Vagina (tissue), 2 donors: ENCODE data around the gene CYFIP1. TPM values are rescaled to one million over a fixed set of nuclear protein-coding genes. Genes with fewer than 3 reads are reported as not detected.

Experiments used
- DNase-seq, 2 donors: peaks; one replicate each; pipeline ENCODE4 v3.0.0-alpha.2; 2017; ENCODE audit errors: extremely low spot score in 2 of 2
- H3K27ac ChIP-seq: fragments of 200-600 bp; sonication (generic); one replicate; pipeline ENCODE4 v1.5.1; 2019
- H3K27me3 ChIP-seq: fragments of 200-600 bp; sonication (generic); one replicate; pipeline ENCODE4 v1.5.1; 2019
- H3K36me3 ChIP-seq, 2 donors: fragments of 200-600 bp; sonication (generic); one replicate each; pipeline ENCODE4 v1.5.1; 2017 to 2019
- H3K4me1 ChIP-seq: fragments of 200-600 bp; sonication (generic); one replicate; pipeline ENCODE4 v1.5.1; 2019
- H3K4me3 ChIP-seq, 2 donors: fragments of 200-600 bp; sonication (generic); 1 replicate in 1 of 2; 2 replicates in 1 of 2; pipeline ENCODE4 v1.5.1; 2016 to 2019
- H3K9me3 ChIP-seq: fragments of 200-600 bp; sonication (generic); one replicate; pipeline ENCODE4 v1.5.1; 2019
- CTCF ChIP-seq, 3 experiments: fragments of 450-650 bp in 2 of 3; fragments of 200-600 bp in 1 of 3; sonication (generic) in 1 of 3; IDR thresholded peaks; one replicate each; pipeline ENCODE4 v1.5.1; 2017 to 2019; ENCODE audit warnings: antibody characterized with exemption in 3 of 3, mild to moderate bottlenecking in 2 of 3, moderate library complexity in 2 of 3
- POLR2A ChIP-seq, 2 donors: fragments of 450-650 bp; IDR thresholded peaks; one replicate each; pipeline ENCODE4 v1.6.1; 2017; ENCODE audit warnings: antibody characterized with exemption in 2 of 2, mild to moderate bottlenecking in 2 of 2, moderate library complexity in 2 of 2
- POLR2AphosphoS5 ChIP-seq, 2 donors: sonication (generic); formaldehyde crosslinking; IDR thresholded peaks; one replicate each; pipeline ENCODE4 v1.9.0; 2017; ENCODE audit warnings: antibody characterized with exemption in 2 of 2, mild to moderate bottlenecking in 2 of 2, low read depth in 1 of 2; ENCODE audit not compliant: insufficient read depth in 1 of 2
- intact Hi-C: fragments of 100-400 bp; cut with DNase I; formaldehyde crosslinking; loops from one replicate; pipeline ENCODE4 v1.15.1; 2023
- total RNA-seq: library from RNA; depleted of rRNA; stranded (reverse); fragments of >200 nt; gene quantifications from one replicate; pipeline ENCODE4 v1.2.3, GENCODE V29; 2016

CYFIP1 gene
- total RNA-seq, 1 donor from 2014 or later, result 101 TPM

GRCh38 chr15:22915866-22916515 is 64.2 kb downstream of the CYFIP1 start:
- intact Hi-C loops, result no loop called here
- no peak for DNase-seq
- no peak overlapping the region for H3K27ac ChIP-seq
- no peak overlapping the region for H3K4me3 ChIP-seq
- peaks cover 0 to 77% of the 10 kb centered on the region in 2 donors for H3K36me3 ChIP-seq
- no peaks in the 10 kb centered on the region for H3K9me3 ChIP-seq
- TF ChIP-seq CTCF (IDR thresholded peaks at IDR 0.05), result no peak
- TF ChIP-seq POLR2A (IDR thresholded peaks at IDR 0.05), result no peak
- no peaks in the 10 kb centered on the region for H3K4me1 ChIP-seq
- no peaks in the 10 kb centered on the region for H3K27me3 ChIP-seq

GRCh38 chr15:22913646-22914380 is 66.4 kb downstream of the CYFIP1 start:
- no peaks in the 10 kb centered on the region for H3K4me1 ChIP-seq
- H3K27ac ChIP-seq, result no peak overlapping the region
- H3K9me3 ChIP-seq, result no peaks in the 10 kb centered on the region
- TF ChIP-seq POLR2AphosphoS5 (IDR thresholded peaks at IDR 0.05; ENCODE audit: insufficient read depth in 1 of 2, low read depth in 1 of 2), result no peak
- peaks cover 0 to 95% of the 10 kb centered on the region in 2 donors for H3K36me3 ChIP-seq
- no peaks in the 10 kb centered on the region for H3K27me3 ChIP-seq
- intact Hi-C loops, result no loop called here
- no peak for DNase-seq
- H3K4me3 ChIP-seq, result no peak overlapping the region

- intact Hi-C loops, result no loop called here
- Histone ChIP-seq H3K27me3 (no peaks in the 10 kb centered on the region), H3K27ac (no peak overlapping the region), H3K36me3 (peaks cover 0 to 95% of the 10 kb centered on the region in 2 donors), H3K9me3 (no peaks in the 10 kb centered on the region), H3K4me1 (no peaks in the 10 kb centered on the region), H3K4me3 (no peak overlapping the region)
- TF ChIP-seq POLR2AphosphoS5 (IDR thresholded peaks at IDR 0.05; ENCODE audit: insufficient read depth in 1 of 2, low read depth in 1 of 2) (no peak), CTCF (IDR thresholded peaks at IDR 0.05) (no peak), POLR2A (IDR thresholded peaks at IDR 0.05) (no peak)
- no peak for DNase-seq
Measured at GRCh38 chr15:22912256-22912655, 67.9 kb downstream of the CYFIP1 start.

- H3K27me3 ChIP-seq, result no peaks in the 10 kb centered on the region
- H3K27ac ChIP-seq, result no peak overlapping the region
- no peaks in the 10 kb centered on the region for H3K9me3 ChIP-seq
- no peak overlapping the region for H3K4me3 ChIP-seq
- H3K4me1 ChIP-seq, result no peaks in the 10 kb centered on the region
- DNase-seq, result no peak
- intact Hi-C loops, result no loop called here
- peaks cover 0 to 94% of the 10 kb centered on the region in 2 donors for H3K36me3 ChIP-seq
- TF ChIP-seq POLR2A (IDR thresholded peaks at IDR 0.05), result no peak
- no peak for TF ChIP-seq POLR2AphosphoS5 (IDR thresholded peaks at IDR 0.05; ENCODE audit: insufficient read depth in 1 of 2, low read depth in 1 of 2)
- no peak for TF ChIP-seq CTCF (IDR thresholded peaks at IDR 0.05)
Measured at GRCh38 chr15:22911306-22911705, 68.9 kb downstream of the CYFIP1 start.

GRCh38 chr15:22908830-22909229 is 71.3 kb downstream of the CYFIP1 start:
- peaks cover 0 to 73% of the 10 kb centered on the region in 2 donors for H3K36me3 ChIP-seq
- no peak for DNase-seq
- no peak overlapping the region for H3K27ac ChIP-seq
- H3K4me1 ChIP-seq, result no peaks in the 10 kb centered on the region
- H3K9me3 ChIP-seq, result no peaks in the 10 kb centered on the region
- no peaks in the 10 kb centered on the region for H3K27me3 ChIP-seq
- TF ChIP-seq CTCF (IDR thresholded peaks at IDR 0.05) (no peak), POLR2A (IDR thresholded peaks at IDR 0.05) (no peak)
- H3K4me3 ChIP-seq, result no peak overlapping the region
- intact Hi-C loops, result no loop called here
